Measurements from ENCODE around the gene CDKAL1.
A peak's percentile ranks its signal among the peaks of the same experiment; 100 is the strongest.
"Not testable (repeated sequence)": the region's sequence is repeated elsewhere in the genome, so short reads cannot be mapped to it uniquely, and the experiment has no call there.

Gene CDKAL1

GRCh38 chr6:21085643-21086042 lies 551.4 kb downstream of the CDKAL1 start:
- DNase-seq: no peak

GRCh38 chr6:21087188-21087587 lies 552.9 kb downstream of the CDKAL1 start:
- no peak for DNase-seq

GRCh38 chr6:21091411-21091810 lies 557.2 kb downstream of the CDKAL1 start:
- no peak for DNase-seq

DNA sequence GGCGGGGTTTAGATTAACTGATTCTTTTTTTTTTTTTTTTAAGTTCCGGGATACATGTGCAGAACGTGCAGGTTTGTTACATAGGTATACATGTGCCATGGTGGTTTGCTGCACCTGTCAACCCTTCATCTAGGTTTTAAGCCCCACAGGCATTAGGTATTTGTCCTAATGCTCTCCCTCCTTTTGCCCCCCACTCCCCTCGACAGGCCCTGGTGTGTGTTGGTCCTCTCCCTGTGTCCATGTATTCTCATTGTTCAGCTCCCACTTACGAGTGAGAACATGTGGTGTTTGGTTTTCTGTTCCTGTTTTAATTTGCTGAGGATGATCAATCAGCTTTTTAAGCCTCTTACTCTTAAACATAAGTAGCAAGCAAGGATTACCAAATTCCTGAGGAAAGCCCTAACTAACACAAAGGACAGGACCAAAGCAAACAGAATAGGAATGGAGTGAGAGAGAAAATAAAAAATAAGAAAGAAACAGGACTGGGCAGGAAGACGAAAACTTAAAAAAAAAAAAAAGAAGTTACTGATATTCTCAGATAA lies 558.0 kb downstream of the CDKAL1 start:
- DNase-seq: not testable (repeated sequence)

- no peak for DNase-seq
These were observed 561.2 kb downstream of the CDKAL1 start for GRCh38 chr6:21095462-21095861.

DNA sequence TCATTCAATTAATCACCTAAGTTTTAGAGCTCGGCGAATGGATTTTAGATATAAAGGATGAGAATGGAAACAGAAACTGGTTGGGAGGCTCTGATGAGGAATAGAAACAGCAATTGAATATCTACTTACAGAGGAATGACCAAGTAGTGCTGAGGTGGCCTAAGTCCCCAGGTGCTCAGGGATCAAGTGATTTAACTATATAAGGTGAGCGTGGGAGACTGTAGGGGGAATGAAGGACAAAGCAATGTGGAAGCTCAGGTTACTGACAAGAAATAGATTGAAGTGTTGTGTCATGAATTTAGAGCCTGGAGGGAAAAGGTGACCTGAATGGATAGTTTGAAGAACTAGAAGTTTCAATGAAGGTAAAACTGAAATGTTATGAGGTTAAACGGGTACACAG lies 563.9 kb downstream of the CDKAL1 start:
- DNase-seq: no peak

GRCh38 chr6:21098744-21099143 lies 564.5 kb downstream of the CDKAL1 start:
- no peak for DNase-seq

GRCh38 chr6:21099338-21100314 lies 565.4 kb downstream of the CDKAL1 start:
- DNase-seq: no peak

- DNase-seq: no peak
These were observed 566.7 kb downstream of the CDKAL1 start for GRCh38 chr6:21100991-21101390.

DNA sequence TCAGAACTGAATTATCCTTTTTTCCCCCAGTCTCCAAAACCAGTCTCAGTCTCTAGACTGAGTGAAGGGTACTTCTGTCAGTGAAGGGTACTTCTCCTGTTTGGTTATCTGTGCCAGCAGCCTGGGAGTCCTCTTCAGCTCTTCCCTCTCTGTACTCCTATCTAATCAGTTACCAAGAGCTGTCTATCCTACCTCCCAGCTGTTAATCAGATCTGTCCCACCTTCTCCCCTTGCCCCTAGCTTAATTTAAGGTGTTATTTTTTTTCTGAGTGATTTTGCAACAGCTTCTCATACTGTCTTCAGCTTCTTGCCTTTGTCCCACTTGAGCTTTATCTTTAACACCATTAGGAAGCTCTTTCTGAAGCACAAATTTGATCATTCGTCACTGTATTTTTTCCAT lies 567.4 kb downstream of the CDKAL1 start:
- peak; percentile 43 for DNase-seq

- no peak for DNase-seq
These were observed 567.9 kb downstream of the CDKAL1 start for GRCh38 chr6:21102201-21102600.

- DNase-seq: no peak
These were observed 568.4 kb downstream of the CDKAL1 start for GRCh38 chr6:21102624-21103023.

DNA sequence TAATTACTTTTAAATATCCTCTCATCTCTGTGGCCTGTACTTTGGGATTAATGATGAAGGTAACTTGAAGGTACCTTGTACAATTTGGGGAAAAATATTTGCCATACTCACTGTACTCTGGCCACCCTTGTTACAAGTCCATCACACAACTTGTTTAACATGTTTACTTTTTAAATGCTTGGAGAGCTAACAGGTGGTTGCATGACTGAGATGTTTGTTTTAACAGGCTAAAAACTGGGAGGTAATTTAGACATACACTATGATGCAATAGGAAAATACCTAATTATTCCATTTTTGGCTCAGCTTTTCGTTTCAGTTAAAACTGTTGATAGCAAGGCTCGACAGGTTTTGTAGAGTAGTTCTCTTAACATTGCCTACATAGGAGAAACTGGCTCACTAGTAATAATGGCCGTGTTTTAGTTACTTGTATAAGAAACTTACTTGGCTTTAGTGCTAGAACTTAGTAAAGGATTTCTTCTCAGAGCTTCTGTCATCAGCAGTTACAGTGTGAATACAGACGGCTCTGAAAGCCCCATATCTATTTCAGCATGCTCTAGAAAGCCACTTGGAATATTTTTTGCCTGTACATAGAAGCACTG lies 569.5 kb downstream of the CDKAL1 start:
- no peak for DNase-seq

GRCh38 chr6:21104288-21104687 lies 570.0 kb downstream of the CDKAL1 start:
- DNase-seq: no peak

DNA sequence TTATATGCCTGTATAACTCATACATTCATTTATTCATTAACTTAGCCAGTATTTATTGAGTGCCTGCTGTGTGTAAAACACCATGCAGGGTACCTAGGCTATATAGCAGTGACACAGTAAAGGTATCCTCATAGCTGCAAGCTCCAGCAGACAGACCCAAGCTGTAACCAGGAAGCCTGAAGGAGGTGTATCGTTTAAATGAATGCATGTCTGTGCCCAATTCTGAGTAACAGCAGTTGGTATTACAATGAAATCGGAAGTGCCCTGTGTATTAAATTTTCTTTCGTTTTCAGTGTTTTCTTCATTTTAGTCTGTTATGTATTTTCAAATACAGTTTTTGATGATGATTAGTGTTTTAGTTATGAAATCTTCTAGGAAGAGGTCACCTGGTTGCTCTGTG lies 573.5 kb downstream of the CDKAL1 start:
- no peak for DNase-seq

DNA sequence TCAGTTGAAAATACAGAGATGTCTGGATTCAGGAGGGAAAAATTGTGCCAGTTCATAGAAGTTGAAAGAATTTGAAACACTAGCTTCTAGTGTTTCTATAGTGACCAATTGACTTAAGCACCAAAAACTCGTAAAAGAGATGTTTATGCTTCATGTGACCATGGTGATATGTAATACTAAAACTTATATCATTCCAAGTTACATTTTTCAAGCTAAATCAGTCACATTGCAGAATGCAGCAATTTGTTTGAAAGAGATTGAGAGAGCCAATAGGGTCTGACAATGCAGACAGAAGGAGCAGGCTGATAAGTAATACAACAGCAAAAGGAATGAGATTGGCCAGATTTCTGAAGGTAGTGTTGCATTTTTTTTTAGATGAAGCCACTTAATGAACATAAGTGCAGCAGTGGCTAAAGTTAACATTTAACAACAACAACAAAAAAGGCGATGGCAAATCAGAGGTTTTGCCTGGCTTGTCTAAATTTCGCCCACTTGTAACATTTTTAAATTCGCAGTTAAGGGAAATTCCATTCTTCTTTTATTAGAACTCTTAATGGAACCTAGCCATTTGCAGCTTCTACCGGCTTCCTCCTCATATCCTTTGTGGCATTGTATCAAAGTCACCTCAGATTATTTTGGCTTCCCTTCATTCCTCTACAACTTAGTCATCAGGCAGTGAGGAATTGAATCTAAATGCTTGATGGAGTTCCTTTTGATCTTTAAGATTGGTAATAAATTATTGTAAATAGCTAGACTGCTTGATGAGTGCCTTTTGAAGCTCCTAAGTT lies 575.3 kb downstream of the CDKAL1 start:
- no peak for DNase-seq

DNA sequence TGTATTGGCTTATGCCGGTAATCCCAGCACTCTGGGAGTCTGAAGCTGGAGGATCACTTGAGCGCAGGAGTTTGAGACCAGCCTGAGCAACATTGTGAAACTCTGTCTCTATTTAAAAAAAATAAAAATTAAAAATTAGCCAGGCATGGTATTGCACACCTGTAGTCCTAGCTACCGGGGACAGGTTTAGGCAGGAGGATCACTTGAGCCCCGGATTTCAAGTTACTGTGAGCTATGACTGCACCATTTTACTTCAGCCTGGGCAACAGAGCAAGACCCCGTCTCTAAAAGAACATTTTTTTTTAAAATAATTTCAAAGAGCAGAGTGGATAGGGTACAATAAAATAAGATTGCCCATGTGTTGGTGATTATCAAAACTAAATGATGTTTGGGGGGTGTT lies 576.4 kb downstream of the CDKAL1 start:
- DNase-seq: no peak

DNA sequence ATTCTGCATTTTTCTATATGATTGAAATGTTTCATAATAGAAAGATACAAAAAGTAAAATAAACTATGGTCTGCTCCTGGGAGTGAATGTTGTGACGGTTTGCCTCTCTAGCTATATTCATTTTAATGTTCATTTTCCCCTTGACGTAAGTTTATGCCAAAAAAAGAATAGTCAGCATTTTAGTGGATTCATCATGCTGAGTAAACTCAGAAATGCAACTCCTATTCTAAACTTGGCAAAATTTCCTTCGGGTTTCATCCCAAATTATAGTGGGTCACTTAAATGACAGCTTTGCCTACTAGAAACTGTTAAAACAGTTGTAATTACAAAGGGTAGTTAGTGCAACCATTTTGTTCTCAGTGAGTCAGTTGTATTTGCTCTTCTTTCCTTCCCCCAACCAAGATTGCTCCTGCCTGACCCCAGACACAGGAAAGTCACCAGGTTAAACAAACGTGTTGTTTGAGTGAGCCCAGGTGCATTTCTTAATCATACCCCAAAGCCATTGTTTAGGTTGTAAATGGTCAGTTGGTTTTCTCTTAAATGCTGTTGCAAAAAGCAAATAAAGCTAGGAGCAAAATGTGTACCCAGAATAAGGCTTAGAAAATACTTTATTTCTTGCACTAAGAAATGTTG lies 577.0 kb downstream of the CDKAL1 start:
- DNase-seq: no peak

DNA sequence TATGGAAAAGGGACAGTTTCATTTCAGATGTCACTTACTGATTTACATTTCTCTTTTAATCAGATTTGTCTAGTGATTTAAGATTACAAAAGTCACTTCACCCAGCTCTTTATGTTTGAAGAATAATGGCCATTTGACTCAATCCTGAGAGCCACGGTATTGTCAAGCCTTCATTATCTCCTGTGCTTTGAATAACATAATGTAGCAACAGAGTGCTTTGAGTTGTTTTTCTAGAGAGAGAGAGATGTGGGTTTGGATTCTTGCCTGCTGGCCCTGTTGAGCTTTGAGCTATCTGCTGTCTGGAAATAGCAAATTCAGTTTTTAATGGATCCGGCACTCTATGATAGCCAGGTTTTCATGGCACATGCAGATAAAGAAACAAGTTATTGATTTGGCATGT lies 580.9 kb downstream of the CDKAL1 start:
- no peak for DNase-seq

- DNase-seq: no peak
These were observed 582.5 kb downstream of the CDKAL1 start for GRCh38 chr6:21116736-21117135.

DNA sequence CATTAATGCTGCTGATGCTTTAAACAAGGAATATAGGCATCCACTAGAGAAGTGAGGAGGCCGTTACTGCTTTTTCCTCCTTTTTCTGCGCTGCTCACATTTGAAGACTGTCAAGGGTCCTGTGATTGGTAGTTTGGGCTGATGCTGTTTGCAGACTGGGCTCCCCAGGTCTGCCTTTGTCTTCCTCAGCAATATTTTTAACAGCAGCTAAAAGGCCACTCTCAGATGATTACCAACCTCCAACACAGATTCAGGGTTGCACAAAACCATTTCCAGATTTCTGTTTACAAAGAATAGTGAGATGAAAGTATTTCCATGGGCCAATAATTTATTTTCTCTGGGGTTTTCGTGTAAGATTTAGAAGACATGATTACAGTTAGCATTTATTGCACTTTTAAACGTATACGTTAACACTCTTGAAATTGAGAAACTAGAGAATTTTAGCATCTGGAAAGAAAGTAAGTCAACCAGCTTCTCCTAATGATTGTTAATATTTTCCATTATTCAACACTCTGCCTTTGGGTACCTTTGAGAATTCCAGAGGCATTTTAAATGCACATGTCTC lies 584.0 kb downstream of the CDKAL1 start:
- no peak for DNase-seq

- no peak for DNase-seq
These were observed 587.4 kb downstream of the CDKAL1 start for GRCh38 chr6:21121636-21122136.

All from NCI-H510A (cell line).